Measurements from ENCODE around the gene DLGAP1.

DLGAP1 gene

DNA sequence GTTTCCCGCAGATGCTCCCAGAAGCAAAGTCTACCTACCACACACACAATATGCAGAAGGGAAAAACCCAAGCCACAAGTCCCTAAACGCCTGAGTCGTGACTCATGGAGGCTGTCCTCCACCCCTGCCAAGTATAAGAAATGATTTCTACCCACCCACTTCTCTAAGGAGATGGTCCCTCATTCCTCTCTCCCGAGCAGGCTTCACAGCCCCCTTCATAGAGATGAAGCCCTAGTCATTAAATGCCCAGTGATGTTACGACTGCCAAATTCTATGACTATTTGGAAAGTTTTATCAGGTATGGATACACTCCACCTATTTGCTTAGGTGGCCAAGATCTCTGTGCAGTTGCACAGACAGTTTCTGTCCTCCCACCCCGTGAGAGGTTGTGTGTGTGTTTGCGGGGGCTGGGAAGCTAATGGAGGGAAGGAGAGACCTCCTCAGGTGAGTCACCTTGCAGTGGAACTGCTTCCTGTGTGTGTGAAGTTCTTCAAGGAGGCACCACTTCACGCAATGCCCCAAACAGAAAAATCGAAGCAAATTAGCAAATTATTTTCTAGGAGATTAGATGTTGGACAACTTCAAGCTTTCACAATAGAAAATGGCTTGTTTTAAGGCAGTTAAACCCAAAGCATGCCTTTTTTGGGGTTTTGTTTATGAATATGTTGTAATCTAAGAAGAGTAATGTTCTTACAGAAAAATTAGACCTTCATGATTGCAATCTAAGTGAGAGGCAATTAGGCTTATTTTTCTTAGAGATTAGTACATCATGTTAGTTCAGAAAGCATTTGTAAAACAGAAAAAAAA lies 830.0 kb downstream of the DLGAP1 start (continued):
- TF ChIP-seq, protein P1, sequence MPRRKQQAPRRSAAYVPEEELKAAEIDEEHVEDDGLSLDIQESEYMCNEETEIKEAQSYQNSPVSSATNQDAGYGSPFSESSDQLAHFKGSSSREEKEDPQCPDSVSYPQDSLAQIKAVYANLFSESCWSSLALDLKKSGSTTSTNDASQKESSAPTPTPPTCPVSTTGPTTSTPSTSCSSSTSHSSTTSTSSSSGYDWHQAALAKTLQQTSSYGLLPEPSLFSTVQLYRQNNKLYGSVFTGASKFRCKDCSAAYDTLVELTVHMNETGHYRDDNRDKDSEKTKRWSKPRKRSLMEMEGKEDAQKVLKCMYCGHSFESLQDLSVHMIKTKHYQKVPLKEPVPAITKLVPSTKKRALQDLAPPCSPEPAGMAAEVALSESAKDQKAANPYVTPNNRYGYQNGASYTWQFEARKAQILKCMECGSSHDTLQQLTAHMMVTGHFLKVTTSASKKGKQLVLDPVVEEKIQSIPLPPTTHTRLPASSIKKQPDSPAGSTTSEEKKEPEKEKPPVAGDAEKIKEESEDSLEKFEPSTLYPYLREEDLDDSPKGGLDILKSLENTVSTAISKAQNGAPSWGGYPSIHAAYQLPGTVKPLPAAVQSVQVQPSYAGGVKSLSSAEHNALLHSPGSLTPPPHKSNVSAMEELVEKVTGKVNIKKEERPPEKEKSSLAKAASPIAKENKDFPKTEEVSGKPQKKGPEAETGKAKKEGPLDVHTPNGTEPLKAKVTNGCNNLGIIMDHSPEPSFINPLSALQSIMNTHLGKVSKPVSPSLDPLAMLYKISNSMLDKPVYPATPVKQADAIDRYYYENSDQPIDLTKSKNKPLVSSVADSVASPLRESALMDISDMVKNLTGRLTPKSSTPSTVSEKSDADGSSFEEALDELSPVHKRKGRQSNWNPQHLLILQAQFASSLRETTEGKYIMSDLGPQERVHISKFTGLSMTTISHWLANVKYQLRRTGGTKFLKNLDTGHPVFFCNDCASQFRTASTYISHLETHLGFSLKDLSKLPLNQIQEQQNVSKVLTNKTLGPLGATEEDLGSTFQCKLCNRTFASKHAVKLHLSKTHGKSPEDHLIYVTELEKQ (tag by site-specific recombination; IDR thresholded peaks at IDR 0.05; ENCODE audit: borderline replicate concordance): no peak
- TF ChIP-seq ZNF785 (tag by site-specific recombination; IDR thresholded peaks at IDR 0.05): no peak
- no peak for TF ChIP-seq MYNN (tag by site-specific recombination; IDR thresholded peaks at IDR 0.05; ENCODE audit: borderline replicate concordance)
- TF ChIP-seq, protein P2, sequence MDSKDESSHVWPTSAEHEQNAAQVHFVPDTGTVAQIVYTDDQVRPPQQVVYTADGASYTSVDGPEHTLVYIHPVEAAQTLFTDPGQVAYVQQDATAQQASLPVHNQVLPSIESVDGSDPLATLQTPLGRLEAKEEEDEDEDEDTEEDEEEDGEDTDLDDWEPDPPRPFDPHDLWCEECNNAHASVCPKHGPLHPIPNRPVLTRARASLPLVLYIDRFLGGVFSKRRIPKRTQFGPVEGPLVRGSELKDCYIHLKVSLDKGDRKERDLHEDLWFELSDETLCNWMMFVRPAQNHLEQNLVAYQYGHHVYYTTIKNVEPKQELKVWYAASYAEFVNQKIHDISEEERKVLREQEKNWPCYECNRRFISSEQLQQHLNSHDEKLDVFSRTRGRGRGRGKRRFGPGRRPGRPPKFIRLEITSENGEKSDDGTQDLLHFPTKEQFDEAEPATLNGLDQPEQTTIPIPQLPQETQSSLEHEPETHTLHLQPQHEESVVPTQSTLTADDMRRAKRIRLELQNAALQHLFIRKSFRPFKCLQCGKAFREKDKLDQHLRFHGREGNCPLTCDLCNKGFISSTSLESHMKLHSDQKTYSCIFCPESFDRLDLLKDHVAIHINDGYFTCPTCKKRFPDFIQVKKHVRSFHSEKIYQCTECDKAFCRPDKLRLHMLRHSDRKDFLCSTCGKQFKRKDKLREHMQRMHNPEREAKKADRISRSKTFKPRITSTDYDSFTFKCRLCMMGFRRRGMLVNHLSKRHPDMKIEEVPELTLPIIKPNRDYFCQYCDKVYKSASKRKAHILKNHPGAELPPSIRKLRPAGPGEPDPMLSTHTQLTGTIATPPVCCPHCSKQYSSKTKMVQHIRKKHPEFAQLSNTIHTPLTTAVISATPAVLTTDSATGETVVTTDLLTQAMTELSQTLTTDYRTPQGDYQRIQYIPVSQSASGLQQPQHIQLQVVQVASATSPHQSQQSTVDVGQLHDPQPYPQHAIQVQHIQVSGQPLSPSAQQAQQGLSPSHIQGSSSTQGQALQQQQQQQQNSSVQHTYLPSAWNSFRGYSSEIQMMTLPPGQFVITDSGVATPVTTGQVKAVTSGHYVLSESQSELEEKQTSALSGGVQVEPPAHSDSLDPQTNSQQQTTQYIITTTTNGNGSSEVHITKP (tag by site-specific recombination; IDR thresholded peaks at IDR 0.05): peak; percentile 92
- TF ChIP-seq MEIS1 (CRISPR knock-in tag; IDR thresholded peaks at IDR 0.05; ENCODE audit: borderline replicate concordance): no peak
- no peak for TF ChIP-seq ZNF184 (tag by site-specific recombination; IDR thresholded peaks at IDR 0.05)
- TF ChIP-seq ZNF560 (tag by site-specific recombination; IDR thresholded peaks at IDR 0.05; ENCODE audit: borderline replicate concordance): no peak

DNA sequence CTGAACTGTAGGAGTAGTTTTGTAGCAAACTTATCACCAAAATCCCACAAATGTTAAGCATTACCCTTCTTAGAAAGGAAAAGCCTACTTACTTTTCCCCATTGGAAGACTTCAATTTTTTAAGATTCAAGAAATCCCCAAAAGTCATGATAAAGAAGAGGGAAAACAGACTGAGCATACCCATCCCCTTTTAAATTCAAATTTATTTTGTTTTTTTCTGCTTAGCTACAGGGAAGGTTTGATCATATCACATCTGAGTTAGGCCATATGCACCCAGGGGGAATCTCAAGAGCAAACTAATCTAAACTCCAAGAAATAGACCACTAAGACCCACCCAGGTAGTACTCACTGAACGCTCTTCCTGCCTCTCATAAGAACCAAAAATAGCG lies 830.6 kb downstream of the DLGAP1 start:
- Histone ChIP-seq H3K4me1 (ENCODE audit: control insufficient read depth, insufficient read depth, low read length) (peaks cover 16% of the 10 kb centered on the region), H3K9me3 (ENCODE audit: control insufficient read depth, insufficient read depth, low read depth, low read length) (no peaks in the 10 kb centered on the region), H3K36me3 (ENCODE audit: control insufficient read depth in 2 of 2, insufficient read depth in 1 of 2, low read length in 2 of 2) (no peaks in the 10 kb centered on the region), H3K4me3 (ENCODE audit: low read depth, low read length) (no peak overlapping the region), H3K27ac (ENCODE audit: extremely low read depth, low read depth, low read length) (peak overlapping the region; percentile 41; the same call in 1 of the 2 replicates)
- POLR2A ChIA-PET: interaction anchor here (1.2 to 3.6 kb wide), 6 partner anchors 15 to 177 kb away, joined by 4 to 37 read pairs (median 10); no protein-coding TSS in a partner anchor
- TF ChIP-seq ZNF664 (tag by site-specific recombination; IDR thresholded peaks at IDR 0.05) (no peak), ZNF585B (tag by site-specific recombination; IDR thresholded peaks at IDR 0.05) (no peak), SCRT2 (tag by site-specific recombination; IDR thresholded peaks at IDR 0.05) (no peak), WT1 (tag by site-specific recombination; IDR thresholded peaks at IDR 0.05) (no peak), OSR2 (tag by site-specific recombination; IDR thresholded peaks at IDR 0.05) (no peak), ZXDB (tag by site-specific recombination; IDR thresholded peaks at IDR 0.05) (no peak)
- TF ChIP-seq, protein P3, sequence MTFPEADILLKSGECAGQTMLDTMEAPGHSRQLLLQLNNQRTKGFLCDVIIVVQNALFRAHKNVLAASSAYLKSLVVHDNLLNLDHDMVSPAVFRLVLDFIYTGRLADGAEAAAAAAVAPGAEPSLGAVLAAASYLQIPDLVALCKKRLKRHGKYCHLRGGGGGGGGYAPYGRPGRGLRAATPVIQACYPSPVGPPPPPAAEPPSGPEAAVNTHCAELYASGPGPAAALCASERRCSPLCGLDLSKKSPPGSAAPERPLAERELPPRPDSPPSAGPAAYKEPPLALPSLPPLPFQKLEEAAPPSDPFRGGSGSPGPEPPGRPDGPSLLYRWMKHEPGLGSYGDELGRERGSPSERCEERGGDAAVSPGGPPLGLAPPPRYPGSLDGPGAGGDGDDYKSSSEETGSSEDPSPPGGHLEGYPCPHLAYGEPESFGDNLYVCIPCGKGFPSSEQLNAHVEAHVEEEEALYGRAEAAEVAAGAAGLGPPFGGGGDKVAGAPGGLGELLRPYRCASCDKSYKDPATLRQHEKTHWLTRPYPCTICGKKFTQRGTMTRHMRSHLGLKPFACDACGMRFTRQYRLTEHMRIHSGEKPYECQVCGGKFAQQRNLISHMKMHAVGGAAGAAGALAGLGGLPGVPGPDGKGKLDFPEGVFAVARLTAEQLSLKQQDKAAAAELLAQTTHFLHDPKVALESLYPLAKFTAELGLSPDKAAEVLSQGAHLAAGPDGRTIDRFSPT (tag by site-specific recombination; IDR thresholded peaks at IDR 0.05): no peak
- TF ChIP-seq, protein P4, sequence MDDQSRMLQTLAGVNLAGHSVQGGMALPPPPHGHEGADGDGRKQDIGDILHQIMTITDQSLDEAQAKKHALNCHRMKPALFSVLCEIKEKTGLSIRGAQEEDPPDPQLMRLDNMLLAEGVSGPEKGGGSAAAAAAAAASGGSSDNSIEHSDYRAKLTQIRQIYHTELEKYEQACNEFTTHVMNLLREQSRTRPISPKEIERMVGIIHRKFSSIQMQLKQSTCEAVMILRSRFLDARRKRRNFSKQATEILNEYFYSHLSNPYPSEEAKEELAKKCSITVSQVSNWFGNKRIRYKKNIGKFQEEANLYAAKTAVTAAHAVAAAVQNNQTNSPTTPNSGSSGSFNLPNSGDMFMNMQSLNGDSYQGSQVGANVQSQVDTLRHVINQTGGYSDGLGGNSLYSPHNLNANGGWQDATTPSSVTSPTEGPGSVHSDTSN (CRISPR knock-in tag; IDR thresholded peaks at IDR 0.05): no peak
- CTCF ChIA-PET: interaction anchor here (1.0 to 3.8 kb wide), 5 partner anchors 21 to 41 kb away, joined by 3 to 20 read pairs (median 5); no protein-coding TSS in a partner anchor
